ENCODE measurements around the gene ADAMTS9. TPM values are rescaled to one million over a fixed set of nuclear protein-coding genes. Genes with fewer than 3 reads are reported as not detected.

ADAMTS9 gene
- total RNA-seq: 0.81 TPM

- peak in 2 of 3 donors; percentile 7 to 26 for DNase-seq (ENCODE audit: low read depth in 2 of 3, low spot score in 2 of 3)
Observed at GRCh38 chr3:64687781-64688604, at the start of gene ADAMTS9. Gene ADAMTS9, minus strand, starts transcription at chr3:64688000. Its CDS starts 343 bp downstream, at chr3:64687657.

GRCh38 chr3:64732576-64732975 lies 44.8 kb upstream of the ADAMTS9 start:
- no peak for DNase-seq (ENCODE audit: low read depth in 2 of 3, low spot score in 2 of 3)

- DNase-seq (ENCODE audit: low read depth in 2 of 3, low spot score in 2 of 3): no peak
Observed at GRCh38 chr3:64730681-64731080, 42.9 kb upstream of the ADAMTS9 start.

- DNase-seq (ENCODE audit: low read depth in 2 of 3, low spot score in 2 of 3): no peak
Observed at GRCh38 chr3:64728994-64729393, 41.2 kb upstream of the ADAMTS9 start.

- DNase-seq (ENCODE audit: low read depth in 2 of 3, low spot score in 2 of 3): no peak
Observed at GRCh38 chr3:64728428-64728827, 40.6 kb upstream of the ADAMTS9 start.

GRCh38 chr3:64726414-64727090 lies 38.8 kb upstream of the ADAMTS9 start:
- no peak for DNase-seq (ENCODE audit: low read depth in 2 of 3, low spot score in 2 of 3)

- no peak for DNase-seq (ENCODE audit: low read depth in 2 of 3, low spot score in 2 of 3)
Observed at GRCh38 chr3:64718976-64719375, 31.2 kb upstream of the ADAMTS9 start.

GRCh38 chr3:64717872-64718613 lies 30.2 kb upstream of the ADAMTS9 start:
- DNase-seq (ENCODE audit: low read depth in 2 of 3, low spot score in 2 of 3): peak in 1 of 3 donors; percentile 0

- no peak for DNase-seq (ENCODE audit: low read depth in 2 of 3, low spot score in 2 of 3)
Observed at GRCh38 chr3:64717411-64717810, 29.6 kb upstream of the ADAMTS9 start.

GRCh38 chr3:64716110-64716710 lies 28.4 kb upstream of the ADAMTS9 start:
- DNase-seq (ENCODE audit: low read depth in 2 of 3, low spot score in 2 of 3): no peak

- DNase-seq (ENCODE audit: low read depth in 2 of 3, low spot score in 2 of 3): no peak
Observed at GRCh38 chr3:64715211-64715982, 27.6 kb upstream of the ADAMTS9 start.

- DNase-seq (ENCODE audit: low read depth in 2 of 3, low spot score in 2 of 3): no peak
Observed at GRCh38 chr3:64708456-64708855, 20.7 kb upstream of the ADAMTS9 start.

- DNase-seq (ENCODE audit: low read depth in 2 of 3, low spot score in 2 of 3): no peak
Observed at GRCh38 chr3:64705946-64706345, 18.1 kb upstream of the ADAMTS9 start.

GRCh38 chr3:64696896-64697295 lies 9.1 kb upstream of the ADAMTS9 start:
- DNase-seq (ENCODE audit: low read depth in 2 of 3, low spot score in 2 of 3): no peak

- no peak for DNase-seq (ENCODE audit: low read depth in 2 of 3, low spot score in 2 of 3)
Observed at GRCh38 chr3:64694114-64694513, 6.3 kb upstream of the ADAMTS9 start.

- DNase-seq (ENCODE audit: low read depth in 2 of 3, low spot score in 2 of 3): no peak
Observed at GRCh38 chr3:64693031-64693430, 5.2 kb upstream of the ADAMTS9 start.

- no peak for DNase-seq (ENCODE audit: low read depth in 2 of 3, low spot score in 2 of 3)
Observed at GRCh38 chr3:64691051-64691450, 3.3 kb upstream of the ADAMTS9 start.

- DNase-seq (ENCODE audit: low read depth in 2 of 3, low spot score in 2 of 3): no peak
Observed at GRCh38 chr3:64687086-64687780, 567 bp downstream of the ADAMTS9 start.

- peak in 2 of 3 donors; percentile 47 to 66 for DNase-seq (ENCODE audit: low read depth in 2 of 3, low spot score in 2 of 3)
Observed at GRCh38 chr3:64686446-64686908, 1.3 kb downstream of the ADAMTS9 start.

Data from hematopoietic multipotent progenitor cell (in vitro differentiated cells).